ENCODE measurements around the gene ST6GALNAC6. TPM values are rescaled to one million over a fixed set of nuclear protein-coding genes. Genes with fewer than 3 reads are reported as not detected.

Gene ST6GALNAC6
- polyA plus RNA-seq, 2 donors: 21.8 to 23.6 TPM

- Histone ChIP-seq H3K27ac (ENCODE audit: low read depth in 2 of 2, low read length in 1 of 2) (peak overlapping the region; percentile 50 to 74), H3K9me3 (ENCODE audit: control insufficient read depth in 2 of 2, insufficient read depth in 1 of 2, low read depth in 1 of 2, low read length in 1 of 2) (no peaks in the 10 kb centered on the region), H3K36me3 (ENCODE audit: control insufficient read depth in 2 of 2, insufficient read depth in 2 of 2, low read length in 1 of 2) (peaks cover 0 to 1% of the 10 kb centered on the region in 2 donors), H3K4me1 (ENCODE audit: control insufficient read depth in 2 of 2, insufficient read depth in 2 of 2, low read length in 1 of 2) (peaks cover 0 to 2% of the 10 kb centered on the region in 2 donors), H3K27me3 (ENCODE audit: control insufficient read depth in 1 of 2, insufficient read depth in 2 of 2, low read length in 2 of 2) (no peaks in the 10 kb centered on the region), H3K4me3 (ENCODE audit: low read depth in 1 of 2, low read length in 2 of 2) (no peak overlapping the region)
- WGBS, 2 donors: 56% methylated on average over 29 of the region's 29 CpGs
These were observed 37.1 kb downstream of the ST6GALNAC6 start for GRCh38 chr9:127862075-127863011.

GRCh38 chr9:127860779-127861178, 38.6 kb downstream of the ST6GALNAC6 start:
- H3K4me3 ChIP-seq (ENCODE audit: low read depth in 1 of 2, low read length in 2 of 2): no peak overlapping the region
- no peaks in the 10 kb centered on the region for H3K36me3 ChIP-seq (ENCODE audit: control insufficient read depth in 2 of 2, insufficient read depth in 2 of 2, low read length in 1 of 2)
- H3K27ac ChIP-seq (ENCODE audit: low read depth in 2 of 2, low read length in 1 of 2): no peak overlapping the region
- H3K9me3 ChIP-seq (ENCODE audit: control insufficient read depth in 2 of 2, insufficient read depth in 1 of 2, low read depth in 1 of 2, low read length in 1 of 2): no peaks in the 10 kb centered on the region
- H3K4me1 ChIP-seq (ENCODE audit: control insufficient read depth in 2 of 2, insufficient read depth in 2 of 2, low read length in 1 of 2): peaks cover 0 to 2% of the 10 kb centered on the region in 2 donors
- WGBS, 2 donors: 91 to 93% methylated on average over 11 of the region's 11 CpGs
- H3K27me3 ChIP-seq (ENCODE audit: control insufficient read depth in 1 of 2, insufficient read depth in 2 of 2, low read length in 2 of 2): no peaks in the 10 kb centered on the region

GRCh38 chr9:127860260-127860659, 39.1 kb downstream of the ST6GALNAC6 start:
- no peak overlapping the region for H3K27ac ChIP-seq (ENCODE audit: low read depth in 2 of 2, low read length in 1 of 2)
- no peak overlapping the region for H3K4me3 ChIP-seq (ENCODE audit: low read depth in 1 of 2, low read length in 2 of 2)
- no peaks in the 10 kb centered on the region for H3K9me3 ChIP-seq (ENCODE audit: control insufficient read depth in 2 of 2, insufficient read depth in 1 of 2, low read depth in 1 of 2, low read length in 1 of 2)
- H3K27me3 ChIP-seq (ENCODE audit: control insufficient read depth in 1 of 2, insufficient read depth in 2 of 2, low read length in 2 of 2): no peaks in the 10 kb centered on the region
- peaks cover 0 to 2% of the 10 kb centered on the region in 2 donors for H3K4me1 ChIP-seq (ENCODE audit: control insufficient read depth in 2 of 2, insufficient read depth in 2 of 2, low read length in 1 of 2)
- WGBS, 2 donors: 77 to 78% methylated on average over 8 of the region's 8 CpGs
- no peaks in the 10 kb centered on the region for H3K36me3 ChIP-seq (ENCODE audit: control insufficient read depth in 2 of 2, insufficient read depth in 2 of 2, low read length in 1 of 2)

- Histone ChIP-seq H3K27ac (ENCODE audit: low read depth in 2 of 2, low read length in 1 of 2) (no peak overlapping the region), H3K4me1 (ENCODE audit: control insufficient read depth in 2 of 2, insufficient read depth in 2 of 2, low read length in 1 of 2) (peaks cover 0 to 7% of the 10 kb centered on the region in 2 donors), H3K9me3 (ENCODE audit: control insufficient read depth in 2 of 2, insufficient read depth in 1 of 2, low read depth in 1 of 2, low read length in 1 of 2) (no peaks in the 10 kb centered on the region), H3K4me3 (ENCODE audit: low read depth in 1 of 2, low read length in 2 of 2) (no peak overlapping the region), H3K36me3 (ENCODE audit: control insufficient read depth in 2 of 2, insufficient read depth in 2 of 2, low read length in 1 of 2) (no peaks in the 10 kb centered on the region), H3K27me3 (ENCODE audit: control insufficient read depth in 1 of 2, insufficient read depth in 2 of 2, low read length in 2 of 2) (no peaks in the 10 kb centered on the region)
- 42 to 46% methylated on average over 12 of the region's 12 CpGs for WGBS, 2 donors
These were observed 41.3 kb downstream of the ST6GALNAC6 start for GRCh38 chr9:127858041-127858512.

- H3K4me3 ChIP-seq (ENCODE audit: low read depth in 1 of 2, low read length in 2 of 2): no peak overlapping the region
- peaks cover 0 to 4% of the 10 kb centered on the region in 2 donors for H3K4me1 ChIP-seq (ENCODE audit: control insufficient read depth in 2 of 2, insufficient read depth in 2 of 2, low read length in 1 of 2)
- H3K36me3 ChIP-seq (ENCODE audit: control insufficient read depth in 2 of 2, insufficient read depth in 2 of 2, low read length in 1 of 2): no peaks in the 10 kb centered on the region
- WGBS, 2 donors: 48 to 63% methylated on average over 4 of the region's 4 CpGs
- no peaks in the 10 kb centered on the region for H3K9me3 ChIP-seq (ENCODE audit: control insufficient read depth in 2 of 2, insufficient read depth in 1 of 2, low read depth in 1 of 2, low read length in 1 of 2)
- H3K27me3 ChIP-seq (ENCODE audit: control insufficient read depth in 1 of 2, insufficient read depth in 2 of 2, low read length in 2 of 2): no peaks in the 10 kb centered on the region
- no peak overlapping the region for H3K27ac ChIP-seq (ENCODE audit: low read depth in 2 of 2, low read length in 1 of 2)
These were observed 42.1 kb downstream of the ST6GALNAC6 start for GRCh38 chr9:127857278-127857677.

GRCh38 chr9:127856729-127857116, 42.7 kb downstream of the ST6GALNAC6 start:
- H3K27ac ChIP-seq (ENCODE audit: low read depth in 2 of 2, low read length in 1 of 2): no peak overlapping the region
- no peak overlapping the region for H3K4me3 ChIP-seq (ENCODE audit: low read depth in 1 of 2, low read length in 2 of 2)
- H3K36me3 ChIP-seq (ENCODE audit: control insufficient read depth in 2 of 2, insufficient read depth in 2 of 2, low read length in 1 of 2): no peaks in the 10 kb centered on the region
- H3K4me1 ChIP-seq (ENCODE audit: control insufficient read depth in 2 of 2, insufficient read depth in 2 of 2, low read length in 1 of 2): peaks cover 0 to 4% of the 10 kb centered on the region in 2 donors
- no peaks in the 10 kb centered on the region for H3K27me3 ChIP-seq (ENCODE audit: control insufficient read depth in 1 of 2, insufficient read depth in 2 of 2, low read length in 2 of 2)
- H3K9me3 ChIP-seq (ENCODE audit: control insufficient read depth in 2 of 2, insufficient read depth in 1 of 2, low read depth in 1 of 2, low read length in 1 of 2): no peaks in the 10 kb centered on the region
- WGBS, 2 donors: 84 to 89% methylated on average over 8 of the region's 8 CpGs

GRCh38 chr9:127856094-127856728, 43.2 kb downstream of the ST6GALNAC6 start:
- Histone ChIP-seq H3K27me3 (ENCODE audit: control insufficient read depth in 1 of 2, insufficient read depth in 2 of 2, low read length in 2 of 2) (no peaks in the 10 kb centered on the region), H3K4me1 (ENCODE audit: control insufficient read depth in 2 of 2, insufficient read depth in 2 of 2, low read length in 1 of 2) (peaks cover 0 to 4% of the 10 kb centered on the region in 2 donors), H3K27ac (ENCODE audit: low read depth in 2 of 2, low read length in 1 of 2) (no peak overlapping the region), H3K4me3 (ENCODE audit: low read depth in 1 of 2, low read length in 2 of 2) (no peak overlapping the region), H3K36me3 (ENCODE audit: control insufficient read depth in 2 of 2, insufficient read depth in 2 of 2, low read length in 1 of 2) (no peaks in the 10 kb centered on the region), H3K9me3 (ENCODE audit: control insufficient read depth in 2 of 2, insufficient read depth in 1 of 2, low read depth in 1 of 2, low read length in 1 of 2) (no peaks in the 10 kb centered on the region)
- 76 to 77% methylated on average over 11 of the region's 11 CpGs for WGBS, 2 donors

GRCh38 chr9:127855522-127855921, 43.9 kb downstream of the ST6GALNAC6 start:
- 92 to 93% methylated on average over 5 of the region's 5 CpGs for WGBS, 2 donors
- Histone ChIP-seq H3K9me3 (ENCODE audit: control insufficient read depth in 2 of 2, insufficient read depth in 1 of 2, low read depth in 1 of 2, low read length in 1 of 2) (no peaks in the 10 kb centered on the region), H3K4me1 (ENCODE audit: control insufficient read depth in 2 of 2, insufficient read depth in 2 of 2, low read length in 1 of 2) (peaks cover 0 to 4% of the 10 kb centered on the region in 2 donors), H3K4me3 (ENCODE audit: low read depth in 1 of 2, low read length in 2 of 2) (no peak overlapping the region), H3K27ac (ENCODE audit: low read depth in 2 of 2, low read length in 1 of 2) (no peak overlapping the region), H3K27me3 (ENCODE audit: control insufficient read depth in 1 of 2, insufficient read depth in 2 of 2, low read length in 2 of 2) (no peaks in the 10 kb centered on the region), H3K36me3 (ENCODE audit: control insufficient read depth in 2 of 2, insufficient read depth in 2 of 2, low read length in 1 of 2) (no peaks in the 10 kb centered on the region)

GRCh38 chr9:127854960-127855359, 44.4 kb downstream of the ST6GALNAC6 start:
- H3K36me3 ChIP-seq (ENCODE audit: control insufficient read depth in 2 of 2, insufficient read depth in 2 of 2, low read length in 1 of 2): no peaks in the 10 kb centered on the region
- no peaks in the 10 kb centered on the region for H3K9me3 ChIP-seq (ENCODE audit: control insufficient read depth in 2 of 2, insufficient read depth in 1 of 2, low read depth in 1 of 2, low read length in 1 of 2)
- H3K27ac ChIP-seq (ENCODE audit: low read depth in 2 of 2, low read length in 1 of 2): peak overlapping the region; percentile 6 to 73
- no peak overlapping the region for H3K4me3 ChIP-seq (ENCODE audit: low read depth in 1 of 2, low read length in 2 of 2)
- H3K27me3 ChIP-seq (ENCODE audit: control insufficient read depth in 1 of 2, insufficient read depth in 2 of 2, low read length in 2 of 2): no peaks in the 10 kb centered on the region
- 70 to 73% methylated on average over 11 of the region's 11 CpGs for WGBS, 2 donors
- peaks cover 0 to 4% of the 10 kb centered on the region in 2 donors for H3K4me1 ChIP-seq (ENCODE audit: control insufficient read depth in 2 of 2, insufficient read depth in 2 of 2, low read length in 1 of 2)

Data from esophagus (tissue), 2 donors.